Lung (tissue), 12 donors: ENCODE measurements around the gene SPHK1. TPM values are rescaled to one million over a fixed set of nuclear protein-coding genes. Genes with fewer than 3 reads are reported as not detected.

ENCODE experiments used
- ATAC-seq: fragments of 200-7000 bp; cut with Tn5 transposase; one replicate; pipeline ENCODE4 v1.9.1; 2020; ENCODE audit warnings: moderate number of reproducible peaks; ENCODE audit not compliant: insufficient read depth, low FRiP score
- DNase-seq, 3 donors: peaks; one replicate each; pipeline ENCODE4 v3.0.0-alpha.2; 2013 to 2017
- H3K27ac ChIP-seq, 2 donors: one replicate each; pipeline ENCODE4 v1.5.1; 2013; ENCODE audit warnings: mild to moderate bottlenecking in 2 of 2, moderate library complexity in 2 of 2, control low read depth in 1 of 2, inconsistent platforms in 1 of 2, low read depth in 1 of 2, low read length in 1 of 2
- H3K27me3 ChIP-seq, 3 donors: one replicate each; pipeline ENCODE4 v1.5.1; 2013; ENCODE audit warnings: low read length in 2 of 3; ENCODE audit not compliant: control insufficient read depth in 3 of 3, insufficient read depth in 3 of 3
- H3K36me3 ChIP-seq, 4 donors: one replicate each; pipeline ENCODE4 v1.5.1; 2013; ENCODE audit warnings: low read length in 4 of 4, mild to moderate bottlenecking in 1 of 4, moderate library complexity in 1 of 4; ENCODE audit not compliant: control insufficient read depth in 4 of 4, insufficient read depth in 4 of 4
- H3K4me1 ChIP-seq, 5 donors: one replicate each; pipeline ENCODE4 v1.5.1; 2013; ENCODE audit warnings: low read length in 5 of 5, mild to moderate bottlenecking in 2 of 5, moderate library complexity in 1 of 5; ENCODE audit not compliant: control insufficient read depth in 5 of 5, insufficient read depth in 5 of 5
- H3K4me3 ChIP-seq: one replicate; pipeline ENCODE4 v1.5.1; 2013; ENCODE audit warnings: mild to moderate bottlenecking, control low read depth, moderate library complexity
- H3K9ac ChIP-seq, 2 donors: one replicate each; pipeline ENCODE4 v1.5.1; 2013; ENCODE audit warnings: low read length in 2 of 2, control low read depth in 1 of 2; ENCODE audit not compliant: insufficient read depth in 1 of 2
- H3K9me3 ChIP-seq, 4 donors: one replicate each; pipeline ENCODE4 v1.5.1; 2013; ENCODE audit warnings: low read length in 3 of 4, mild to moderate bottlenecking in 1 of 4, moderate library complexity in 1 of 4; ENCODE audit not compliant: control insufficient read depth in 4 of 4, insufficient read depth in 3 of 4
- CTCF ChIP-seq: IDR thresholded peaks from 2 replicates; pipeline ENCODE4 v1.5.1; 2012; ENCODE audit warnings: mild to moderate bottlenecking; ENCODE audit errors: control extremely low read depth, extremely low read depth
- WGBS, 2 donors: extraction: QIAGEN DNeasy Blood & Tissue Kit; methylation state at CpG; one replicate each; pipeline ENCODE4 v1.1.7; 2013; 5-methylcytosine and 5-hydroxymethylcytosine counted together
- polyA plus RNA-seq, 2 donors: library from polyadenylated mRNA; stranded (reverse); fragments of 200-250 nt; gene quantifications; one replicate each; pipeline ENCODE4 v1.2.1, GENCODE V29; 2013
- total RNA-seq, 2 donors: library from RNA; depleted of rRNA in 1 of 2; stranded (reverse); fragments of >200 nt in 1 of 2; gene quantifications; one replicate each; pipeline ENCODE4 v1.2.1, GENCODE V29; 2014 to 2021
- donor health status: control.
- donor health status: control.
- donor health status: Bipolar disorder and iron deficiency.
- donor health status: healthy.
- donor health status: DM: yes; HTN: yes; CAD: no.

The SPHK1 gene
- total and polyA plus RNA-seq, 4 donors: 11.0 to 82.4 (median 15.6) TPM

DNA sequence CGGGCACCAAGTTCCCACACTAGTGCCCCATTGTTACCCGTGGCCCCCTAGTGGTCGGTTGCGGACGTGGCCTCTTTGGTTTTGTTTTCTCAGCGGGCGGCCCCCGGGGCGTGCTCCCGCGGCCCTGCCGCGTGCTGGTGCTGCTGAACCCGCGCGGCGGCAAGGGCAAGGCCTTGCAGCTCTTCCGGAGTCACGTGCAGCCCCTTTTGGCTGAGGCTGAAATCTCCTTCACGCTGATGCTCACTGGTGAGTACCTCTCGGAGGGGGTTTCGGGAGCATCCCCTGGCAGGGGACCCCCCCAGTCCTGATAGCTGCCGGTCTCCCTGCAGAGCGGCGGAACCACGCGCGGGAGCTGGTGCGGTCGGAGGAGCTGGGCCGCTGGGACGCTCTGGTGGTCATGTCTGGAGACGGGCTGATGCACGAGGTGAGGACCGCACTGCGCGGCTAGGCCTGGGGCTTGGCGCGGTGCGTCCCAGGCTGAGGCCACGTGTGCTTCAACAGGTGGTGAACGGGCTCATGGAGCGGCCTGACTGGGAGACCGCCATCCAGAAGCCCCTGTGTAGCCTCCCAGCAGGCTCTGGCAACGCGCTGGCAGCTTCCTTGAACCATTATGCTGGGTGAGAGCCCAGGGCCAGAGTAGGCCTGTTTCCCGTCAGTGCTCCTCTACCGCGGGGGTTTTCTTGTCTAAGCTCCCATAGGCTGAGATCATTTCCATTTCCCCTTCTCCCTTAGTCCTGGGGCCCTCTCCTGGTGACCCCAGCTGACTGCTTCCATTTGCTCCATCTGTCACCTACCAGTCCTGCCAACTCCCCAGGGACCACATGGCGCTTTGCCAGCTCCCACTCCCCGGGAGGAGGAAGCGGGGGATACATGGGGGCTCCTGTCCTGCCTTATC is 1.7 kb downstream of the SPHK1 start:
- WGBS, 2 donors: 31 to 40% methylated on average over 52 of the region's 52 CpGs
- peak; percentile 52 to 71 (median 60) for DNase-seq
- Histone ChIP-seq H3K4me3 (peak overlapping the region; percentile 56), H3K9ac (no peak overlapping the region), H3K27ac (peak overlapping the region; percentile 73 to 92), H3K4me1 (peaks cover 0 to 37% (median 5%) of the 10 kb centered on the region in 5 donors), H3K27me3 (peaks cover 0 to 6% (median 4%) of the 10 kb centered on the region in 3 donors), H3K9me3 (no peaks in the 10 kb centered on the region), H3K36me3 (peaks cover 0 to 22% (median 7%) of the 10 kb centered on the region in 4 donors)
- peak; percentile 33 for ATAC-seq
- TF ChIP-seq CTCF: peak; percentile 53

GRCh38 chr17:76386966-76387765 is 2.8 kb downstream of the SPHK1 start:
- DNase-seq (no peak), ATAC-seq (no peak)
- H3K4me3 ChIP-seq: no peak overlapping the region
- no peak for TF ChIP-seq CTCF
- no peak overlapping the region for H3K27ac ChIP-seq
- peaks cover 0 to 6% (median 4%) of the 10 kb centered on the region in 3 donors for H3K27me3 ChIP-seq
- H3K9ac ChIP-seq: no peak overlapping the region
- peaks cover 0 to 30% (median 5%) of the 10 kb centered on the region in 5 donors for H3K4me1 ChIP-seq
- peaks cover 0 to 28% (median 11%) of the 10 kb centered on the region in 4 donors for H3K36me3 ChIP-seq
- WGBS, 2 donors: 91 to 93% methylated on average over 31 of the region's 31 CpGs
- no peaks in the 10 kb centered on the region for H3K9me3 ChIP-seq

GRCh38 chr17:76388966-76389888 is 4.8 kb downstream of the SPHK1 start:
- Histone ChIP-seq H3K4me3 (no peak overlapping the region), H3K4me1 (peaks cover 0 to 20% (median 5%) of the 10 kb centered on the region in 5 donors), H3K9me3 (no peaks in the 10 kb centered on the region), H3K27ac (peak overlapping the region in 1 of 2 donors; percentile 1), H3K9ac (no peak overlapping the region), H3K27me3 (peaks cover 0 to 6% (median 4%) of the 10 kb centered on the region in 3 donors), H3K36me3 (peaks cover 6 to 28% (median 16%) of the 10 kb centered on the region in 4 donors)
- ATAC-seq: no peak
- no peak for TF ChIP-seq CTCF
- DNase-seq: no peak
- WGBS, 2 donors: 76 to 86% methylated on average over 16 of the region's 16 CpGs
